MM.1S (cell line): ENCODE results near the gene STK32C.

Source experiments
- DNase-seq: peaks from one replicate; pipeline ENCODE4 v3.0.0-alpha.2; 2015
- H2AFZ ChIP-seq: fragments of 300-600 bp; sonication (generic); 2 replicates; pipeline ENCODE4 v1.6.0; 2016; ENCODE audit warnings: antibody characterized with exemption, low read length
- H3F3A ChIP-seq: fragments of 300-600 bp; sonication (generic); 2 replicates; pipeline ENCODE4 v1.6.1; 2016; ENCODE audit warnings: mild to moderate bottlenecking, antibody characterized with exemption, low read length, moderate library complexity, mixed read lengths; ENCODE audit not compliant: insufficient read depth
- H3K27ac ChIP-seq: fragments of 300-600 bp; sonication (generic); 2 replicates; pipeline ENCODE4 v1.5.1; 2016; ENCODE audit warnings: mild to moderate bottlenecking, low read length
- H3K27me3 ChIP-seq: fragments of 300-600 bp; sonication (generic); replicated peaks from 2 replicates; pipeline ENCODE4 v1.6.0; 2016; ENCODE audit warnings: low read length; ENCODE audit not compliant: insufficient read depth
- H3K36me3 ChIP-seq: fragments of 300-600 bp; sonication (generic); replicated peaks from 2 replicates; pipeline ENCODE4 v1.6.1; 2016; ENCODE audit warnings: mild to moderate bottlenecking, low read length, mixed read lengths; ENCODE audit not compliant: insufficient read depth
- H3K4me1 ChIP-seq: fragments of 300-600 bp; sonication (generic); 2 replicates; pipeline ENCODE4 v1.6.1; 2016; ENCODE audit warnings: low read length, mixed read lengths
- H3K4me2 ChIP-seq: fragments of 300-600 bp; sonication (generic); 2 replicates; pipeline ENCODE4 v1.6.0; 2016; ENCODE audit warnings: low read depth, low read length
- H3K4me3 ChIP-seq: fragments of 300-600 bp; sonication (generic); 2 replicates; pipeline ENCODE4 v1.5.1; 2016; ENCODE audit warnings: low read length, mixed read lengths
- H3K79me2 ChIP-seq: fragments of 300-600 bp; sonication (generic); 2 replicates; pipeline ENCODE4 v1.6.1; 2016; ENCODE audit warnings: mixed run types, low read length, mixed read lengths
- H3K9ac ChIP-seq: fragments of 300-600 bp; sonication (generic); 2 replicates; pipeline ENCODE4 v1.6.1; 2016; ENCODE audit warnings: low read length, mixed read lengths
- H3K9me2 ChIP-seq: fragments of 300-600 bp; sonication (generic); replicated peaks from 2 replicates; pipeline ENCODE4 v1.6.1; 2016; ENCODE audit warnings: mild to moderate bottlenecking, low read length, mixed read lengths; ENCODE audit not compliant: insufficient read depth
- H3K9me3 ChIP-seq: fragments of 300-600 bp; sonication (generic); replicated peaks from 2 replicates; pipeline ENCODE4 v1.6.1; 2016; ENCODE audit warnings: mild to moderate bottlenecking, low read length, mixed read lengths; ENCODE audit not compliant: insufficient read depth
- H4K20me1 ChIP-seq: fragments of 300-600 bp; sonication (generic); 2 replicates; pipeline ENCODE4 v1.6.1; 2016; ENCODE audit warnings: mild to moderate bottlenecking, low read length, moderate library complexity, mixed read lengths; ENCODE audit not compliant: insufficient read depth
- CTCF ChIP-seq: fragments of 300-600 bp; sonication (generic); IDR thresholded peaks from 2 replicates; pipeline ENCODE4 v1.5.1; 2016; ENCODE audit warnings: antibody characterized with exemption, low read length, mixed read lengths
- EZH2 ChIP-seq: fragments of 300-600 bp; sonication (generic); optimal IDR thresholded peaks from 2 replicates; pipeline ENCODE3; 2017; ENCODE audit warnings: low read depth, mild to moderate bottlenecking, antibody characterized with exemption, low read length, mixed read lengths
- EZH2phosphoT487 ChIP-seq: fragments of 300-600 bp; sonication (generic); IDR thresholded peaks from 2 replicates; pipeline ENCODE4 v1.6.1; 2018; ENCODE audit warnings: antibody characterized with exemption, low read length

The STK32C gene

GRCh38 chr10:132196178-132197113, 111.3 kb downstream of the STK32C start:
- no peak overlapping the region for H3K4me3 ChIP-seq
- H3K9me2 ChIP-seq = no peaks in the 10 kb centered on the region
- 0 out of 2 replicates have a peak, but pooled peaks cover 6% of the 10 kb centered on the region for H3K4me1 ChIP-seq
- H3K4me2 ChIP-seq = no peak overlapping the region
- no peak overlapping the region for H2AFZ ChIP-seq
- no peaks in the 10 kb centered on the region for H3K79me2 ChIP-seq
- peaks cover 9% of the 10 kb centered on the region for H3K27me3 ChIP-seq
- H3K36me3 ChIP-seq = no peaks in the 10 kb centered on the region
- no peak for DNase-seq
- no peak for TF ChIP-seq CTCF
- no peak for TF ChIP-seq EZH2phosphoT487
- no peak for TF ChIP-seq EZH2
- no peak overlapping the region for H3K27ac ChIP-seq
- H3K9me3 ChIP-seq = no peaks in the 10 kb centered on the region
- no peak overlapping the region for H3K9ac ChIP-seq
- no peaks in the 10 kb centered on the region for H4K20me1 ChIP-seq
- H3F3A ChIP-seq = no peaks in the 10 kb centered on the region

DNA sequence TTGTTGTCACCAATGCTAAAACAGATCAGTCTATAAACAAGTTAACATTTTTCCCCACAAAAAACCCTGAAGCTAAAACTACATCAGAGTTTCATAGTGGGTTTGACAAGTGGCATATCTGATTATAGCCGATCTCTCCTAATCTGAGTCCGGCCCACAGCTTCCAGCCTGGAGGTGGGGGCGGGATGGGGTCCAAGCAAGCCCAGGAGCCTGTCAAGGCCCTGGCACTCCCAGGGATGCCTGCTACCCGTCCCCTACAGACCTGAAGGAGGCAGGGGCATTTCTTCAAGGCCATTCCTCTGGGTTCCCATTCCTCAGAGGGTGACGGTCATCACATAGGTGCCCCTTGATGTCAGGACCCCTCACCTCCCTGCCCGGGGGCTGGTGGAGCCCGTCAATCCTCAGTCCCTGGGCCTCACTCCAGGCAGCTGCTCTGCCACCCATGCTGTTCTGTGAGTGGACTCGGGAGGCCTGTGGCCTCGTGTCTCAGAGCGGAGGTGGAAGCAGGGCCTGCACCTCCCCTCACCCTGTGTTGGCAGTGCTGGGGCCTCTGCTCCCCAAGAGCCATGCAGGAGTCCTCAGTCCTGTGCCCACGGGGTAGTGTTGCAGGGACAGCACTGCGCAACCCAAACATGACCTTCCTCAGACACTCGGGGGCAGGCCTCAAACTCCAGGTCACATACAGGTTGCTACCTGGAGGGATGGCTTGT, 112.2 kb downstream of the STK32C start:
- no peaks in the 10 kb centered on the region for H4K20me1 ChIP-seq

DNA sequence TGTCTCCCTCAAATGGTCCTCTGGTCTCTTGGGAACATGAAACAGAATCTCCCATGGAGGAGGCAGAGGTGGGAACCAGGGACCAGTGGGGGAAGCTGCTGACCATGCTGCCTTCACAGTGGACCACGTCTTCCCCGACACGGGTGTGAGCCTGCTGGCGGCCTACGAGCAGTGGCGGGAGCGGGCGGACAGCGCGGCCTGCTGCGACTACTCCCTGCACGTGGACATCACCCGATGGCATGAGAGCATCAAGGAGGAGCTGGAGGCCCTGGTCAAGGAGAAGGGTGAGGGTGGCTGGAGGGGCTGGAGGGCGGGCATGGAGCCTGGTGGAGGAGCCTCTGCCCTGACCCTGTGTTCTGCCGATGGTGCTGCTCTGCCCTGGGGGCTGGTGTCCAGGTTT, 113.0 kb downstream of the STK32C start:
- H4K20me1 ChIP-seq = no peaks in the 10 kb centered on the region
- no peaks in the 10 kb centered on the region for H3K9me2 ChIP-seq
- 0 out of 2 replicates have a peak, but pooled peaks cover 6% of the 10 kb centered on the region for H3K4me1 ChIP-seq
- H3K4me2 ChIP-seq = no peak overlapping the region
- no peak overlapping the region for H2AFZ ChIP-seq
- no peaks in the 10 kb centered on the region for H3K79me2 ChIP-seq
- H3F3A ChIP-seq = no peaks in the 10 kb centered on the region
- H3K9me3 ChIP-seq = no peaks in the 10 kb centered on the region
- H3K27me3 ChIP-seq = peaks cover 9% of the 10 kb centered on the region
- no peak overlapping the region for H3K4me3 ChIP-seq
- DNase-seq = no peak
- TF ChIP-seq CTCF = no peak
- TF ChIP-seq EZH2phosphoT487 = no peak
- no peak for TF ChIP-seq EZH2
- H3K27ac ChIP-seq = no peak overlapping the region
- no peaks in the 10 kb centered on the region for H3K36me3 ChIP-seq
- H3K9ac ChIP-seq = no peak overlapping the region

More for the DNA sequence above, 112.2 kb downstream of the STK32C start:
- Histone ChIP-seq H3F3A (no peaks in the 10 kb centered on the region), H3K9ac (no peak overlapping the region), H3K27me3 (peaks cover 9% of the 10 kb centered on the region), H3K4me1 (0 out of 2 replicates have a peak, but pooled peaks cover 6% of the 10 kb centered on the region), H2AFZ (no peak overlapping the region), H3K9me2 (no peaks in the 10 kb centered on the region), H3K4me3 (no peak overlapping the region), H3K27ac (no peak overlapping the region), H3K9me3 (no peaks in the 10 kb centered on the region), H3K79me2 (no peaks in the 10 kb centered on the region), H3K4me2 (no peak overlapping the region), H3K36me3 (no peaks in the 10 kb centered on the region)
- DNase-seq = no peak
- no peak for TF ChIP-seq CTCF
- TF ChIP-seq EZH2phosphoT487 = no peak
- no peak for TF ChIP-seq EZH2
